Measurements from ENCODE around the gene HNF1B. TPM values are rescaled to one million over a fixed set of nuclear protein-coding genes. Genes with fewer than 3 reads are reported as not detected.

The HNF1B gene
- total and polyA plus RNA-seq, 10 of the 15 experiments (the other 5 are each of a cell fraction or from before 2014, with no cell fraction given), result 0.51 to 12.7 (median 1.9) TPM

- TF ChIP-seq IKZF1 (conservative IDR thresholded peaks at IDR 0.05) (peak; percentile 99), IKZF2 (IDR thresholded peaks at IDR 0.05) (peak; percentile 98 to 99), NKRF (conservative IDR thresholded peaks at IDR 0.05) (no peak; the same call in none of the 2 replicates), SKIL (IDR thresholded peaks at IDR 0.05; ENCODE audit: low read depth, poor library complexity, severe bottlenecking) (no peak), PRDM15 (CRISPR knock-in tag; IDR thresholded peaks at IDR 0.05) (no peak), GABPA (IDR thresholded peaks at IDR 0.05; ENCODE audit: low read depth) (no peak), PAX5 (IDR thresholded peaks at IDR 0.05; ENCODE audit: borderline replicate concordance, low read depth, low read length) (peak; percentile 7; the same call in 1 of the 2 replicates), BHLHE40 (IDR thresholded peaks at IDR 0.05; ENCODE audit: borderline replicate concordance in 1 of 2, low read depth in 2 of 2, low read length in 1 of 2) (no peak; a peak in 1 of 4 replicates), RFX5 (IDR thresholded peaks at IDR 0.05; ENCODE audit: low read depth, low read length) (no peak), ATF2 (IDR thresholded peaks at IDR 0.05; ENCODE audit: low read length) (no peak), ATF7 (IDR thresholded peaks at IDR 0.05; ENCODE audit: low read depth) (peak; percentile 40), BCL11A (IDR thresholded peaks at IDR 0.05; ENCODE audit: low read depth, low read length) (0 out of 2 replicates have a peak, but pooled peaks have one; percentile 53), SMAD1 (IDR thresholded peaks at IDR 0.05; ENCODE audit: low read depth, partially characterized antibody) (peak; percentile 40), ZNF274 (IDR thresholded peaks at IDR 0.05; ENCODE audit: insufficient read depth, insufficient read length) (no peak), CTCF (IDR thresholded peaks at IDR 0.05 in 2 of 3, conservative IDR thresholded peaks at IDR 0.05 in 1 of 3; ENCODE audit: control insufficient read depth in 2 of 3, extremely low read depth in 1 of 3, insufficient read depth in 1 of 3, low read depth in 3 of 3, low read length in 3 of 3) (no peak)
Measured at GRCh38 chr17:37744961-37745800, at the start of gene HNF1B (continued).
